HepG2 (cell line): Measurements from ENCODE around the gene PRDM12. TPM values are rescaled to one million over a fixed set of nuclear protein-coding genes. Genes with fewer than 3 reads are reported as not detected.

ENCODE experiments used
- PLRG1 ChIP-seq: fragments of 450-650 bp; conservative IDR thresholded peaks from 2 replicates; pipeline ENCODE4 v1.6.1; 2016
- polyA plus RNA-seq, 8 experiments: library from polyadenylated mRNA; depleted of rRNA in 3 of 8; stranded (reverse) in 7 of 8; unstranded in 1 of 8; fragments of >200 nt; fragmentation: Illumina TruSeq in 4 of 8; extraction: Trizol in 4 of 8; gene quantifications; 2 replicates each; pipeline versions ENCODE4 v1.2.1 to v1.2.3, GENCODE V29; 2011 to 2016; ENCODE audit warnings: low read depth in 4 of 8, missing spikeins in 1 of 8, mixed read lengths in 1 of 8; ENCODE audit not compliant: insufficient read depth in 1 of 8
- total RNA-seq, 5 experiments: library from RNA; depleted of rRNA; stranded (reverse); fragments of >200 nt; fragmentation: Illumina TruSeq; extraction: Trizol; gene quantifications; 2 replicates each; pipeline ENCODE4 v1.2.3, GENCODE V29; 2016; ENCODE audit warnings: low read depth in 1 of 5
- TF ChIP-seq, protein P1 (sequence below): sonication (generic); formaldehyde crosslinking; conservative IDR thresholded peaks from 2 replicates; pipeline ENCODE4 v1.8.0; 2022; ENCODE audit warnings: low read depth, missing genetic modification reagents
- TF ChIP-seq, protein P2 (sequence below): sonication (generic); formaldehyde crosslinking; IDR thresholded peaks from 2 replicates; pipeline ENCODE4 v1.5.1; 2020; ENCODE audit warnings: mild to moderate bottlenecking, missing genetic modification reagents, moderate library complexity
- TF ChIP-seq, protein P3 (sequence below): sonication (generic); formaldehyde crosslinking; IDR thresholded peaks from 2 replicates; pipeline ENCODE4 v1.8.1; 2022; ENCODE audit warnings: mild to moderate bottlenecking, missing genetic modification reagents
- TF ChIP-seq, protein P4 (sequence below): sonication (generic); formaldehyde crosslinking; IDR thresholded peaks from 2 replicates; pipeline ENCODE4 v1.9.0; 2022; ENCODE audit warnings: missing genetic modification reagents, mild to moderate bottlenecking, borderline replicate concordance

PRDM12 gene
- total and polyA plus RNA-seq, 2 of the 13 experiments (the other 11 are each of a cell fraction or from before 2014, with no cell fraction given) = 0.04 to 0.07 TPM

DNA sequence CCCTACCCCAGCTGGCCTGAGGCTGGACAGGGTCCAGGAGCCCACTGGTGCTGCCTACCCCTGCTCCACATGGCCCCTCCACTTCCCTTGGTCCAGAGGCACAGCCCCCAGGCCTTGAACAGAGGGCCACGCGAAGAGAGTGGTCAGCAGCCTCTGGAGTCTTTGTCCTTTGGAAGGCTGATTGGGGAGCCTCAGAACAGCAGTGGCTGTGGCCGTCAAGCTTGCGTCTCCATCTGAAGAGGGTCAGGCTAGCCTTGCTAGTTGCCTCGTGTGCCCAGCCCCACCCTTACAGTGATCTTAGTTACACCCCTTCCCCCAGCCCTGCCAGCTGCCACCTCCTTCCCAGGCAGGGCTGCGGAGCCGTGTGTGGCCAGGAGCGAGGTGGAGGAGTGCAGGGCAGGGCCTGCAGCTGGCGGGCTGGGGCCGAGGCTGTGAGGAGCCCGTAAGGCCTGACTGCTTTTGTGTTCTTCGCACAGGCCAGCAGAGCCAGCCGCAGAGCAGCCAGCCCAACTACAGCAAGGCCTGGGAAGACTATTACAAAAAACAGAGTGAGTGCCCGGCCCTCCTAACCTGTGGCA is 30.1 kb upstream of the PRDM12 start (continued):
- TF ChIP-seq, protein P1, sequence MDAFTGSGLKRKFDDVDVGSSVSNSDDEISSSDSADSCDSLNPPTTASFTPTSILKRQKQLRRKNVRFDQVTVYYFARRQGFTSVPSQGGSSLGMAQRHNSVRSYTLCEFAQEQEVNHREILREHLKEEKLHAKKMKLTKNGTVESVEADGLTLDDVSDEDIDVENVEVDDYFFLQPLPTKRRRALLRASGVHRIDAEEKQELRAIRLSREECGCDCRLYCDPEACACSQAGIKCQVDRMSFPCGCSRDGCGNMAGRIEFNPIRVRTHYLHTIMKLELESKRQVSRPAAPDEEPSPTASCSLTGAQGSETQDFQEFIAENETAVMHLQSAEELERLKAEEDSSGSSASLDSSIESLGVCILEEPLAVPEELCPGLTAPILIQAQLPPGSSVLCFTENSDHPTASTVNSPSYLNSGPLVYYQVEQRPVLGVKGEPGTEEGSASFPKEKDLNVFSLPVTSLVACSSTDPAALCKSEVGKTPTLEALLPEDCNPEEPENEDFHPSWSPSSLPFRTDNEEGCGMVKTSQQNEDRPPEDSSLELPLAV (CRISPR knock-in tag) = no peak
- no peak for TF ChIP-seq PLRG1
- TF ChIP-seq, protein P2, sequence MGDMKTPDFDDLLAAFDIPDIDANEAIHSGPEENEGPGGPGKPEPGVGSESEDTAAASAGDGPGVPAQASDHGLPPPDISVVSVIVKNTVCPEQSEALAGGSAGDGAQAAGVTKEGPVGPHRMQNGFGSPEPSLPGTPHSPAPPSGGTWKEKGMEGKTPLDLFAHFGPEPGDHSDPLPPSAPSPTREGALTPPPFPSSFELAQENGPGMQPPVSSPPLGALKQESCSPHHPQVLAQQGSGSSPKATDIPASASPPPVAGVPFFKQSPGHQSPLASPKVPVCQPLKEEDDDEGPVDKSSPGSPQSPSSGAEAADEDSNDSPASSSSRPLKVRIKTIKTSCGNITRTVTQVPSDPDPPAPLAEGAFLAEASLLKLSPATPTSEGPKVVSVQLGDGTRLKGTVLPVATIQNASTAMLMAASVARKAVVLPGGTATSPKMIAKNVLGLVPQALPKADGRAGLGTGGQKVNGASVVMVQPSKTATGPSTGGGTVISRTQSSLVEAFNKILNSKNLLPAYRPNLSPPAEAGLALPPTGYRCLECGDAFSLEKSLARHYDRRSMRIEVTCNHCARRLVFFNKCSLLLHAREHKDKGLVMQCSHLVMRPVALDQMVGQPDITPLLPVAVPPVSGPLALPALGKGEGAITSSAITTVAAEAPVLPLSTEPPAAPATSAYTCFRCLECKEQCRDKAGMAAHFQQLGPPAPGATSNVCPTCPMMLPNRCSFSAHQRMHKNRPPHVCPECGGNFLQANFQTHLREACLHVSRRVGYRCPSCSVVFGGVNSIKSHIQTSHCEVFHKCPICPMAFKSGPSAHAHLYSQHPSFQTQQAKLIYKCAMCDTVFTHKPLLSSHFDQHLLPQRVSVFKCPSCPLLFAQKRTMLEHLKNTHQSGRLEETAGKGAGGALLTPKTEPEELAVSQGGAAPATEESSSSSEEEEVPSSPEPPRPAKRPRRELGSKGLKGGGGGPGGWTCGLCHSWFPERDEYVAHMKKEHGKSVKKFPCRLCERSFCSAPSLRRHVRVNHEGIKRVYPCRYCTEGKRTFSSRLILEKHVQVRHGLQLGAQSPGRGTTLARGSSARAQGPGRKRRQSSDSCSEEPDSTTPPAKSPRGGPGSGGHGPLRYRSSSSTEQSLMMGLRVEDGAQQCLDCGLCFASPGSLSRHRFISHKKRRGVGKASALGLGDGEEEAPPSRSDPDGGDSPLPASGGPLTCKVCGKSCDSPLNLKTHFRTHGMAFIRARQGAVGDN (CRISPR knock-in tag) = no peak
- TF ChIP-seq, protein P3, sequence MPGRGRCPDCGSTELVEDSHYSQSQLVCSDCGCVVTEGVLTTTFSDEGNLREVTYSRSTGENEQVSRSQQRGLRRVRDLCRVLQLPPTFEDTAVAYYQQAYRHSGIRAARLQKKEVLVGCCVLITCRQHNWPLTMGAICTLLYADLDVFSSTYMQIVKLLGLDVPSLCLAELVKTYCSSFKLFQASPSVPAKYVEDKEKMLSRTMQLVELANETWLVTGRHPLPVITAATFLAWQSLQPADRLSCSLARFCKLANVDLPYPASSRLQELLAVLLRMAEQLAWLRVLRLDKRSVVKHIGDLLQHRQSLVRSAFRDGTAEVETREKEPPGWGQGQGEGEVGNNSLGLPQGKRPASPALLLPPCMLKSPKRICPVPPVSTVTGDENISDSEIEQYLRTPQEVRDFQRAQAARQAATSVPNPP (CRISPR knock-in tag) = no peak
- TF ChIP-seq, protein P4, sequence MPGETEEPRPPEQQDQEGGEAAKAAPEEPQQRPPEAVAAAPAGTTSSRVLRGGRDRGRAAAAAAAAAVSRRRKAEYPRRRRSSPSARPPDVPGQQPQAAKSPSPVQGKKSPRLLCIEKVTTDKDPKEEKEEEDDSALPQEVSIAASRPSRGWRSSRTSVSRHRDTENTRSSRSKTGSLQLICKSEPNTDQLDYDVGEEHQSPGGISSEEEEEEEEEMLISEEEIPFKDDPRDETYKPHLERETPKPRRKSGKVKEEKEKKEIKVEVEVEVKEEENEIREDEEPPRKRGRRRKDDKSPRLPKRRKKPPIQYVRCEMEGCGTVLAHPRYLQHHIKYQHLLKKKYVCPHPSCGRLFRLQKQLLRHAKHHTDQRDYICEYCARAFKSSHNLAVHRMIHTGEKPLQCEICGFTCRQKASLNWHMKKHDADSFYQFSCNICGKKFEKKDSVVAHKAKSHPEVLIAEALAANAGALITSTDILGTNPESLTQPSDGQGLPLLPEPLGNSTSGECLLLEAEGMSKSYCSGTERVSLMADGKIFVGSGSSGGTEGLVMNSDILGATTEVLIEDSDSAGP (CRISPR knock-in tag) = peak; percentile 16; the same call in 1 of the 2 replicates
